HL-60 (cell line): ENCODE measurements around the gene SDK1.

Experiments
- DNase-seq, 2 experiments: peaks; one replicate each; pipeline ENCODE4 v3.0.0-alpha.2; 2010 to 2020; ENCODE audit warnings: low read depth in 1 of 2, low spot score in 1 of 2
- H3K27ac ChIP-seq: fragments of 250-450 bp; sonication (Bioruptor Pico); replicated peaks from 2 replicates; pipeline ENCODE4 v1.5.1; 2020; ENCODE audit warnings: mild to moderate bottlenecking, moderate library complexity
- H3K27me3 ChIP-seq: fragments of 250-450 bp; sonication (Bioruptor Pico); 2 replicates; pipeline ENCODE4 v1.5.1; 2021; ENCODE audit warnings: mild to moderate bottlenecking, moderate library complexity; ENCODE audit not compliant: insufficient read depth, poor library complexity, severe bottlenecking
- H3K4me3 ChIP-seq: replicated peaks from 2 replicates; pipeline ENCODE4 v1.5.1; 2011; ENCODE audit warnings: mild to moderate bottlenecking, control low read depth, low read length; ENCODE audit not compliant: insufficient read depth
- CTCF ChIP-seq: IDR thresholded peaks from one replicate; pipeline ENCODE4 v1.5.1; 2011; ENCODE audit warnings: low read length, control low read depth, inconsistent platforms; ENCODE audit not compliant: insufficient read depth
- GABPA ChIP-seq: IDR thresholded peaks from 2 replicates; pipeline ENCODE4 v1.6.1; 2012; ENCODE audit warnings: low read depth
- POLR2AphosphoS5 ChIP-seq: IDR thresholded peaks from 2 replicates; pipeline ENCODE4 v1.6.1; 2012; ENCODE audit warnings: low read depth
- REST ChIP-seq: IDR thresholded peaks from 2 replicates; pipeline ENCODE4 v1.6.1; 2012; ENCODE audit warnings: low read depth; ENCODE audit not compliant: insufficient replicate concordance
- SPI1 ChIP-seq: IDR thresholded peaks from 2 replicates; pipeline ENCODE4 v1.6.1; 2012; ENCODE audit warnings: low read depth, mild to moderate bottlenecking, borderline replicate concordance

SDK1 gene

GRCh38 chr7:4247106-4247876 is 946.2 kb downstream of the SDK1 start:
- TF ChIP-seq CTCF, result no peak
- TF ChIP-seq POLR2AphosphoS5, result no peak
- no peak for TF ChIP-seq REST
- no peak for TF ChIP-seq SPI1
- no peak for TF ChIP-seq GABPA
- H3K4me3 ChIP-seq, result no peak overlapping the region
- H3K27ac ChIP-seq, result no peak overlapping the region
- H3K27me3 ChIP-seq, result no peaks in the 10 kb centered on the region
- DNase-seq, result no peak

GRCh38 chr7:4248295-4248694 is 947.2 kb downstream of the SDK1 start:
- TF ChIP-seq GABPA (no peak), CTCF (no peak), SPI1 (no peak), REST (no peak), POLR2AphosphoS5 (no peak)
- no peak overlapping the region for H3K4me3 ChIP-seq
- no peak for DNase-seq
- H3K27ac ChIP-seq, result no peak overlapping the region
- H3K27me3 ChIP-seq, result no peaks in the 10 kb centered on the region

- Histone ChIP-seq H3K27ac (no peak overlapping the region), H3K4me3 (no peak overlapping the region), H3K27me3 (no peaks in the 10 kb centered on the region)
- DNase-seq, result no peak
- no peak for TF ChIP-seq SPI1
- no peak for TF ChIP-seq CTCF
- no peak for TF ChIP-seq REST
- no peak for TF ChIP-seq GABPA
- no peak for TF ChIP-seq POLR2AphosphoS5
These were observed 948.2 kb downstream of the SDK1 start for GRCh38 chr7:4249241-4249640.
